Prostate gland (tissue), 2 donors: ENCODE results near the gene NAA15.

Source experiments
- CTCF ChIP-seq, 4 experiments: fragments of 200-600 bp in 2 of 4; fragments of 450-650 bp in 2 of 4; sonication (generic) in 2 of 4; IDR thresholded peaks; 1 replicate in 3 of 4; 2 replicates in 1 of 4; pipeline ENCODE4 v1.5.1; 2016 to 2019; ENCODE audit warnings: antibody characterized with exemption in 4 of 4, mild to moderate bottlenecking in 2 of 4, moderate library complexity in 2 of 4
- POLR2A ChIP-seq: fragments of 450-650 bp; IDR thresholded peaks from one replicate; pipeline ENCODE4 v1.6.1; 2016; ENCODE audit warnings: antibody characterized with exemption, mild to moderate bottlenecking
- POLR2AphosphoS5 ChIP-seq: sonication (generic); formaldehyde crosslinking; IDR thresholded peaks from one replicate; pipeline ENCODE4 v1.6.1; 2017; ENCODE audit warnings: antibody characterized with exemption

GRCh38 chr4:139438141-139438540 is 136.8 kb downstream of the NAA15 start:
- TF ChIP-seq CTCF (IDR thresholded peaks at IDR 0.05) (no peak), POLR2A (no peak), POLR2AphosphoS5 (no peak)
